ENCODE measurements around the gene ZBTB7A. TPM values are rescaled to one million over a fixed set of nuclear protein-coding genes. Genes with fewer than 3 reads are reported as not detected.

The ZBTB7A gene
- total RNA-seq, 1 donor from 2014 or later = 2.0 TPM

DNA sequence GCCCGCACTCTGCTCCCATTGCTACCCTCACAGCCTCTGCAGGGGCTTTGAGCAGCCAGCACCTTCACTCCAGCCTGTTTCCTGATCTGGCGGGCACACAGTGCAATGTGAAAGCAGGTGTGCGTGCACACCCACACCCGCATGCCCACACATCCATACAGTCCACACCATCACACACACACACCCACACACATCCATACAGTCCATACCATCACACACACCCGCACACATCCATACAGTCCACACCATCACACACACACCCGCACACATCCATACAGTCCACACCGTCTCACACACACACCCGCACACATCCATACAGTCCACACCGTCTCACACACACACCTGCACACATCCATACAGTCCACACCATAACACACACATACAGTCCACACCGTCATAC is 31.1 kb downstream of the ZBTB7A start:
- DNase-seq = no peak

DNA sequence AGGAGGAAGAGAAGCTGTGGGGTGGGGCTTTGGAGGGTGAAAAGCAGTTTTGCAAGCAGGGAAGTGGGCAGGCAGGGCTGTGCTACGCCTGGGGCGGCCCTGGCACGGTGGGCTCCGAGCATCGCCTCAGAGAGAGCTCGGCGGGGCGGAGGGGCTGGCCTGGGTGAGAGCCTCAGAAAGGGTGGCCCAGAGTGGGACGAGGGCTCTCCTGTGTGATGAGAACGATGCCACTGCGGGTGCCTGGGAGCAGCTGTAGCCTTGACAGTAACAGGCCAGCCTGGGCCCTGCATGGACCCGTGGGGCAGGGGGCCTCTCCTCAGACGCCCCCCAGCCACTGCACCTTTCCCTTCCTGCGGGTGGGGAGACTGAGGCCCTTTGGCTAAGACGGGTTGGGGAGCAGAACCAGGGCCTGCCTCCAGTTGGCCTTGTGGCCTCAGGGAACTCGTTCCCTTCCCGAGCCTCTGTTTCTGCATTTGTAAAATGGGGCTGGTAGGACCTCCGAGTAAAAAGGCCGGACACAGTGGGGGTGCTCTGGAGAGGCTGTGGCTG is 31.6 kb downstream of the ZBTB7A start:
- no peak for DNase-seq

DNA sequence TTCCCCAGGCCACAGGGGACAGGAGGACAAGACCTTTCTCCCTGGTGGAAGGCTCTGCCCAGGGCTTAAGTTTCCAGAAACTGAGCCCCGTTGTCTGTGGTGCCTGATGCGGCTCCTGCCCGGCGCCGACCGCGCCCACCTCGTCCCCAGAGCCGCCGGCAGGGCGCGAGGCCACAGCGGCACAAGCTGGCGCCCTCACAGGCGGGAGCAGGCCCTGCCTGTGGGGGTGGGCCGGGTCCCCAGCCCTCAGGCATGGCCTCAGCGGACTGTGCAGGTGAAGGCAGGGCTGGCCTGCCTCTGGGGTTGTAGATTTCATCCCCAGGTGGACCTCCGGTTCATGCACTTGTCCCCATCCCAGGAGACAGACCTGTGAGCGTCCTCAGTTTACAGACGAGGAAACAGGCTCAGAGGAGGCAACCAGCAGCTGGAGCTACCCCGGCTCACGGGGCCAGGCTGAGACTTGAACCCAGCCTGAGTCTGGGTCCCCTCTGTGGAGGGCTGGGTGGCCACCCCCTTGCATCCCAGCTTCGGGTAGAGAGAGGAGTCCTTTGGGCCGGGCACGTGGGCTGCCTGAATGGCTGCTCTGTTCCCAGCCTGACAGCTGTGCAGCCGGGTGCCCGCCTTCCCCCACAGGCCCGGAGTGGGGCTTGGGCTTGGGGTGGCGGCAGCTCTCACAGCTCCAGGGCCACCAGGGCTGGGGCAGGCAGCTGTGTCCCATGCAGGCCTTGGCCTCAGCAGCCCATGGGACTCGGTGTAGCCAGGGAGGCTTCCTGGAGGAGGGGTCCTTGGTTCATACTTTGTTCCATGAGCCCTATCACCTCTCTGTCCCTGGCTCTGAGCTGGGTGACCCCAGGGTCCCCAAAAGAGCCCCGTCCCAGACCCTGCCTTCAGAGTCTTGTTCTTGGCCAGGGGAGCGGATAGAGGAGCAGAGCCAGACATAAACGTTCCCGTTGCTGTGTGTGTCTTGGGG is 32.4 kb downstream of the ZBTB7A start:
- peak; percentile 72 for DNase-seq

GRCh38 chr19:4033028-4033956 is 33.4 kb downstream of the ZBTB7A start:
- no peak for DNase-seq

DNA sequence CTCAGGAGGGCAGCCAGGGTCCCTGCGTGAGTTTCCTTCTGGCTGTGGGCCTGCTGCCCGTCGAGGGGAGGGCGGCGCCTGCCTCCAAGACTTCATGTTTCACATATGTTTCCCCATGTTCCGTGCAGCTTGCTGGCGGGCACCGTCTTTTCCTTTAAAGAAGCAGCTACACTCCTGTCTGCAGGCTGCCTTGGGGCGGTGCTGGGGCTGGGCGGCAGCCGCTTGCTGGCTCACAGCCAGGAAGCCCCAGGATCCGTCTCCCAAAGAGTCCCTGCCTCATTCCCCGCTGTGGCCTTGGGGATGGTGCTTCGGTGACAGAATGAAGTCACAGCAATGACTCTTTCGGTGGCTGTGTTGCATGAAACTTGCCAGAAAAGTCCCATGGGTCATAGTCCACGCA is 34.3 kb downstream of the ZBTB7A start:
- no peak for DNase-seq

GRCh38 chr19:4031420-4031819 is 35.3 kb downstream of the ZBTB7A start:
- DNase-seq = no peak

- no peak for DNase-seq
These were observed 35.7 kb downstream of the ZBTB7A start for GRCh38 chr19:4030981-4031380.

DNA sequence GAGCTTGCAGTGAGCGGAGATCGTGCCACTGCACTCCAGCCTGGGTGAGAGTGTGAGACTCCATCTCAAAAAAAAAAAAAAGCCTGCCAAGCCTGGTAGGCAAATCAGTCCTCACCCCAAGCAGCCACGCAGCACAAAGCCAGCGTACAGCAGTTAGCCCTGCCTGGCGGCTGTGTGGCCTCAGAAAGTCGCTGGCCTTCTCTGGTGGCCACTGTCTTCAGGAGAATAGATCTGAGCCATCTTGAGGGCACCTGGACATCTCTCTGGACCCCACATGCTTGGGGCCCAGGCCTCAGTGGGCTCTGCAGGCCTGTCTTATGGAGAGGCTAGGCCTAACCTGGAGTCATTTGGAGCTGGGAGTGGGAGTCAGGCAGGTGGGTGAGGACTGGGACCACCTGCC is 36.1 kb downstream of the ZBTB7A start:
- no peak for DNase-seq

DNA sequence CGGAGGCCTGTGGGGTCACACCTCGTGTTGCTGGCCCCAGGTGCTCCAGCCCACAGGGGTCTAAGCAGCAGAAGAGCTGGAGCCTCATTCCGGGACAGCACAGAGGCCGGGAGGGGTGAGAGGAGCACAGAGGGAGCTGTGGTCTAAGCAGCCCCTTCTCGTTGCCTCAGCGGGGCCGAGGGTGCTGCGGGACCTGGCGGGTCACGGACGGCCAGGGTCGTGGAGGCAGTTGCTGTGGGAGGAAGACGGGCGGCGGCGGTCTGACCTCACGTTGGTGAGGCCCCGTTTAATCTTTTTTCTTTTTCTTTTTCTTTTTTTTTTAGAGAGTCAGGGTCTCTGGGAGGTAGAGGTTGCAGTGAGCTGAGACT is 37.5 kb downstream of the ZBTB7A start:
- no peak for DNase-seq

DNA sequence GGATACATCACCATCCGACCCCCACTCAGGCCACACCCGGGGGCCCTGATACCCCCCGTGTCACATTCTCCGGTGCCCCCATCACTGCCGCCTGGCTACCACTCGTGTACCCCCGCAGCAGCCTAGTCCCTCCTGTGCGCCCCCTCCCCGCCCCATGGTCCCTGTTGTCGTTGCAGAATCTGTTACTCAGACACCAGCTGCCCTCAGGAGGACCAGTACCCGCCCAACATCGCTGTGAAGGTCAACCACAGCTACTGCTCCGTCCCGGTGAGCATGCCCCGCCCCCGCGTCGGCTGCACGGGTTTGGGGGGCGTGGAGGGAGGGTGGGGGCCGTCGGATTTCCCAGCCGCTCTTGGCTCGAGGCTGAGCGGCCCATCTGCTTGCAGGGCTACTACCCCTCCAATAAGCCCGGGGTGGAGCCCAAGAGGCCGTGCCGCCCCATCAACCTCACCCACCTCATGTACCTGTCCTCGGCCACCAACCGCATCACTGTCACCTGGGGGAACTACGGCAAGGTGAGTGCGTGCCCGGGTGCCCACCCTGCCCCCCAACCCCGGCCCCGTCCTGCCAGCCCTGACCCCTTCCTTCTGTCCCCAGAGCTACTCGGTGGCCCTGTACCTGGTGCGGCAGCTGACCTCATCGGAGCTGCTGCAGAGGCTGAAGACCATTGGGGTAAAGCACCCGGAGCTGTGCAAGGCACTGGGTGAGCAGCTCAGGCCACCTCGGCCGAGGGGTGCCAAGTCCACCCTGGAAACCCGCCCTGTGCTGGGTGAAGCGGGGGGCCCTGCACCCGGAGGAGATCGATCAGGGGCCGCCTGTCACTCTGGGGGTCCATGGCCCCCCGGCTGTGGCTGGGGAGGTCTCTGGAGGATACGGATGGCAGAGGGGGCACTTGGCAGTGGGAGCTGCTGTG is 38.1 kb downstream of the ZBTB7A start:
- no peak for DNase-seq

- DNase-seq = no peak
These were observed 39.6 kb downstream of the ZBTB7A start for GRCh38 chr19:4027146-4027545.

DNA sequence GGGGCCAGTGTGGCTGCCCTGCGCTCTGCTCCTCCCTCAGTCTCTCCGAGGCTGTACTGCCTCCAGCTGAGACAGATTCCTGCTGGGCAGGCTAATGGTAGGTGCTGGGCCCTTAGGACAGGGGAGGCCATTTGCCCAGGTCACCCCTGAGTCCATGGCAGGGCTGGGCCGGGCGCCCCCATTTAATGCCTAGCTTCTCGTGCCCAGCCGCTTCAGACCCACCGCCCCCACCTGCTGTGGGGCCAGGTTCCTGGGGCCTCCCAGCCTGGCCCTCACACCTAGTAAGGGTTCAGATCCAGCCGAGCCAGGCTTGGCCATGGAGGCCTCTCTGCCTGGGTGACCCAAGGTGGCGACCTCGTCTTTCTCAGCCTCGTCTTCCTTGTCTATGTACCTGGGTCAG is 41.4 kb downstream of the ZBTB7A start:
- DNase-seq = no peak

DNA sequence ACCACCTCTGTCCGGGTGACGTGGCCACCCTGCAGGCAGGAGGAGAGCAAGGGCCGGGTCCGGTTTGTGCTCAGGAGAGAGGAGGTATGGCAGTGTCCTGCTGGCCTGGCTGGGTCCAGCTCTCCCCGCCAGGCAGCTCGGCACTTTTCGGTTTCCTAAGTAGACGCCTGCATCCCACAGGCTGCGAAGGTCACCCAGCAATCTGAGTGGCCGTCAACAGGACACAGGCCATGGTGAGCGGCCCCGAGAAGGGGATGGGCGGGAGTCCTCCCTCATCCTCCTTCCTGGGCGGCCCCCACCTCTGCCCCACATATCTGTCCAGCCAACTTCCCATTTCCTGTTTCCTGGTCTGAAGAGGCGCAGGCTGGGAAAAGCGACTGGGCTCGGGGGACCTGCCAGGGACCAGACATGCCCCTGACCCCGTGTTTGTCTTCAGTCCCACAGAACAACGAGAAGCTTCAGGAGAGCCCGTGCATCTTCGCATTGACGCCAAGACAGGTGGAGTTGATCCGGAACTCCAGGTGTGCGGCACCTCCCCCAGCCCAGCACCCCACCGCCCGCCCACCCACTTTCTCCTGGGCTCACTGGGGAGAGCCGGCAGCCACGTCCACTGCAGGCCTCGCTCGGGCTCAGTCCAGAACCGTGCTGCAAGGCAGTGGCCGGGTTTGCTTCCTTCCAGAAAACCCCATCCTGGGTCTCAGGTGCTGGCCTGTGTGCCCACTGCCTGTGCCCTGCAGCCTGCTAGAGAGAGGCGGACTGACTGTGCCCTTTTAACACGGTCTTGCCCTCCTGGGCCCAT is 42.9 kb downstream of the ZBTB7A start:
- DNase-seq = no peak

GRCh38 chr19:4019578-4019977 is 47.1 kb downstream of the ZBTB7A start:
- DNase-seq = no peak

DNA sequence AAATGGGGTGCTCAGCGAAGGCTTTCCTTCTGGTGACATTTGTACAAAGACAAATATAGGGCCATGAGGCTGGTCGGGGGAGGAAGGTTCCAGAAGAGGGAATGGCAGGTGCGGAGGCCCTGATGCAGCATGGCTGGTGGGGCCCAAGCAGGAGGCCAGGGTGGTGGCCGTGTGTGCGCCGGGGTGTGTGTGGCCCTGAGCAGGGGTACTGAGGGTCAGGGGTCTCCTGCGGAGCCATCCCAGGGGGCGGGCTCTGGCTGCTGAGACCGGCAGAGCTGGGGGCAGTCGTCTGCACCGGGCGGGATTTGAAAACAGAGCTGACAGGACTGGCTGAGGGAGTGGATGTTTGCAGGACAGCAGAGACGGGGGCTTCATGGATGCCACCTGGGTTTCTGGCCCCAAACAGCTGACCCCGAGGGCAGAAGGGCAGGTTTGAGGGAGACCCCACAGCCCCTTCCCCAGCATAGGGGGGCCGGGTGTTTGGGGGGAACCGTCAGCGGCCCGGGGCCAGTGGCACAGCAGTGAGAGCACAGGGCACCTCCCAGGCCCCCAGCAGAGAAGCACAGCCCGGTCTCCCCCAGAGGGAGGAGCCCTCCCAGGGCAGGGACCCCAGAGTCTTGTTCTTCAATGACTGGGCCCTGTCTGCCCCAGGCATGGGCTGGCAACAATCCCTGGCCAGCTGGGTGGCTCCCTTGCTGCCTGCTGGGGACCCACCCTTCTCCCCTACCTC is 47.8 kb downstream of the ZBTB7A start:
- DNase-seq = no peak

DNA sequence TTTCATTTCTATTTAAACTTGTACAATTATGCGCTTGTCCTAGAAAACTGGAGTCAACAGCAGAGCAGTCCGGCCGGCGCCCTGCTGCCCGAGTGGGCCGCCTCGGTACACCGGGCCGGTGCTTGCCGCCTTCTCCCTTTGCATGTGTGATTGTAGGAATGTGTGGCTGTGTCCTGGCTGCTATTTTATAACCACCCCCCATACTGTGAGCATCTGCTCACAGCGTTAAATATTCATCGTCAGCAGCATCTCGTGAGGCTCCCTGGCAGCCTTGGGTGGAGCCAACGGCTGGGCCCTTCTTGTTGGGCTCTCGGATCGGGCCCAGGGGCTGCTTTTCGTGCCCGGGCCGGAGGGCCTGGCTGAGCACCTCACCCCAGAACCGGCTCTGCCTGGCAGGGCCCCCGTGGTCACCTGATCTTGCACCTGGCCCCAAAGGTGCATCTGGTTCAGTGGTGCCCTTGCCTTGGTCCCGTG is 48.5 kb downstream of the ZBTB7A start:
- peak; percentile 55 for DNase-seq

DNA sequence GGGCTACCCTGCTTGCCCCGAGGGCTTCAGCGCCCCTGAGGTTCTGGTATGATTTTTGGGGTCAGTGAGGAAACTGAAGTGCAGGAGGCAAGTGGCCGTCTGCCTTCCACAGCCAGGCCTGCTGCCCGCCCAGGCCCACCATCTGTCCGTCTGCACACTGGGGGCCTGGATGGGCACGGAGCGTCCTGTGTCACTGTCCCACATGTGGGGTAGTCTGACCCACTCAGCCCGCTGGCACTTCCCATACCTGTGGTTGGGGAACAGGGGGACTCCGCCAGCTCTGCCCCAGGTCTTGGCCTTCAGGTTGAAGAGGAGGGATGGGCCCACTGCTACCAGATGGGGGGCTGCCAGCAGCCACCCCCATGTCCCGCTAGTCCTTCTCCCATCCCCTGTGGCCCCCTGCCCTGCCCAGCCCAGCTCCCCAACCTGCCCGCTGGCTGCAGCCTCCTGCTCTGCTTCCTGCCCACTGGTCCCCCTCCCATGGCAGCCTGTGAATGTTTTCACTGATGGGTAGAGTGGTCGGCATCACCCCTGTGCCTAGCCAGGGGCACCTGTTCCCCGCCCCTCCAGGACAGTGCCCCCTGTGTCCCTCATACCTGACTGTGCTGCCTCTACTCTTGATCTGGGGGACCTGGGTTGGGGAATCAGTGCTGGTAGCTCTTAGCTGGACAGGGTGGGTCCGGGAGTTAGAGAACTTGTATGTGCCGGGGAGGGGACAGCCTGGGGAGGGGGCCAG is 49.6 kb downstream of the ZBTB7A start:
- no peak for DNase-seq

DNA sequence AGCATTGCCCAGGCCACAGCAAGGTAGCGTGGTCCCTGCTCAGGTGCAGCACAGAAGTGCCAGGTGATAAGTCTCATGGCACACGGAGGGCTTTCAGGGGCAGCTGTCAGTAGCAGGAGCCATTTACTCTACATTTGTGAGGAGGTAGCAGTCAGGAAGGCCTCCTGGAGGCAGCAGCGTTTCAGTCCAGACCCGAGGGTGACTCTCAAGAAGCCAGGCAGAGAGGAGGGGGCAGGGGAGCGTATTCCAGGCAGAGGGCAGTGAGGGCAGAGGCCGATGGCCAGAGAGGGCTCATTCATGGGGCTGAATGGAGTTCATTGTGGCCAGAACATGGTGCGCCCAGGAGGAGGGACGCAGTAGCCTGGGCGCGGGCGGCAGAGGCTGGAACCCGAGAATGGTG is 50.2 kb downstream of the ZBTB7A start:
- DNase-seq = peak; percentile 77

GRCh38 chr19:4015705-4016402 is 50.8 kb downstream of the ZBTB7A start:
- DNase-seq = no peak
